NCI-H345 treated with DMSO at 0.1 percent for 48 hours (cell line): ENCODE measurements around the gene HSPB9.

Experiments
- DNase-seq: peaks from one replicate; lab custom pipeline; 2025; ENCODE audit not compliant: unreplicated experiment; lab: John Stamatoyannopoulos, UW

Gene HSPB9

GRCh38 chr17:42122371-42123303 lies at the start of gene HSPB9:
Gene HSPB9, plus strand, starts transcription at chr17:42122804. Its CDS starts 47 bp downstream, at chr17:42122851.
- no peak for DNase-seq

- DNase-seq = no peak
Measured at GRCh38 chr17:42075789-42076188, 46.8 kb upstream of the HSPB9 start.

GRCh38 chr17:42076797-42077559 lies 45.6 kb upstream of the HSPB9 start:
- DNase-seq = no peak

GRCh38 chr17:42077755-42078154 lies 44.8 kb upstream of the HSPB9 start:
- DNase-seq = no peak

- DNase-seq = no peak
Measured at GRCh38 chr17:42078396-42079043, 44.1 kb upstream of the HSPB9 start.

GRCh38 chr17:42079541-42079940 lies 43.1 kb upstream of the HSPB9 start:
- no peak for DNase-seq

- no peak for DNase-seq
Measured at GRCh38 chr17:42081516-42082129, 41.0 kb upstream of the HSPB9 start.

- no peak for DNase-seq
Measured at GRCh38 chr17:42087042-42087701, 35.4 kb upstream of the HSPB9 start.

GRCh38 chr17:42087736-42088705 lies 34.6 kb upstream of the HSPB9 start:
- no peak for DNase-seq

GRCh38 chr17:42088736-42089135 lies 33.9 kb upstream of the HSPB9 start:
- no peak for DNase-seq

GRCh38 chr17:42090964-42091790 lies 31.4 kb upstream of the HSPB9 start:
- DNase-seq = no peak

- DNase-seq = no peak
Measured at GRCh38 chr17:42092939-42093338, 29.7 kb upstream of the HSPB9 start.

- no peak for DNase-seq
Measured at GRCh38 chr17:42094375-42095069, 28.1 kb upstream of the HSPB9 start.

GRCh38 chr17:42096360-42097111 lies 26.1 kb upstream of the HSPB9 start:
- DNase-seq = no peak

- no peak for DNase-seq
Measured at GRCh38 chr17:42097691-42098631, 24.6 kb upstream of the HSPB9 start, which contains the start of gene ZNF385C. Gene ZNF385C, minus strand, starts transcription at chr17:42098473. Its CDS starts 35,417 bp downstream, at chr17:42063056.
